Bone marrow (tissue), 2 donors: ENCODE data around the gene C2orf78.
"Not testable (repeated sequence)": the region's sequence is repeated elsewhere in the genome, so short reads cannot be mapped to it uniquely, and the experiment has no call there.

Source experiments
- DNase-seq, 2 donors: peaks; one replicate each; lab custom pipeline; 2025; lab: John Stamatoyannopoulos, UW

Gene C2orf78

DNA sequence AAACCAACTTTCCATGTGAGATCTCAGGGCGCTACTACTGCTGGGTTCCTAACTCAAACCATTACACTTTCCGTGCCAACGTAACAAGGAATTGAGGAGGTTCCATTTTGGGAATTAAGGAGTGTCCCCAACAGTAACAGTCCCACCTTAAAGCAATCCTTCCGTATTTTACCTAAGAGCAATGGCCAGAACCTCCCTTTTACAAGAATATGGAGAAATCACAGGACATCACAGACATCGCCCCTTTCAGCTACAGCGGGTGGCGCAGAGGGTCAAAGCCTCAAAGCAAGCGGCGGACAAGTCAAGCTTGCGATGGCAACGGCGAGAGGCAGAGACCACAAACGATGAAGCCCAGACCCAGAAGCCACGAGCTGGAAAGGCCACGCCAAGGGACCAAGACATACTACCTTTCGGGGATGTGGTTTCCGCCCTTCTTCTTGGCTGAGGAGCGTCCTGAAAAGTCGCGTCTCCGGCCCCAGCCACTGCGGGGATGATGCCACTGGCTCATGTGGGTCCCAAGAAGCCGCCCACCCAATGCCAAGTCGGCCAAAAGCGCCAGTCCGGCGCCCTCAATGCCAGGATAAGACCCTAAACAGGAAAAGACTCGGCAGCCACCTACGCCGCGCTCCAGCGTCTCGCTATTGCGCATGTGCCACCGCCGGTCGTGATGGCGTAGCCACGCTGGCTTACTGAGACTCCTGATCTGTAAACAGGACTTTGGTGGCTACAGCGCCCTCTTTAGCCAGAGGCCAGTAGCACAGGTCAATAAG lies 4.3 kb upstream of the C2orf78 start, which contains the start of gene DUSP11:
TSS of gene DUSP11 (minus strand) at position 637 of the 770 bp plus-strand sequence. CDS start at position 508, 129 bp downstream.
- peak; percentile 79 to 91 for DNase-seq

DNA sequence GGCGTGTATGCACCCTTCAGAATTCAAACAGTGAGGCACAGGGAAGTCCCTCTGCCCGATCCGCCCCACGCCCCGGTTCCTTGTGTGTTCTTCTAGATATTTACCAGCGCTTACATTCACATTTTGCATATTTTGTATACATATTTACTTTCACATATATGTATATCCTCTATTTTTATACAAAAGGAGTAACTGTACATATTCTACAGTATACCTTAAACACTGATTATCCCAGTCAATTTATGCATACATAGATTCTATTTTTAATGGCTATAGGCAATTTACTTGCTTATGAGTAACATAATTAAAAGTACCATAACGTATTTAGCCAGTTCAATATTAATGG lies 3.8 kb upstream of the C2orf78 start:
- no peak for DNase-seq

DNA sequence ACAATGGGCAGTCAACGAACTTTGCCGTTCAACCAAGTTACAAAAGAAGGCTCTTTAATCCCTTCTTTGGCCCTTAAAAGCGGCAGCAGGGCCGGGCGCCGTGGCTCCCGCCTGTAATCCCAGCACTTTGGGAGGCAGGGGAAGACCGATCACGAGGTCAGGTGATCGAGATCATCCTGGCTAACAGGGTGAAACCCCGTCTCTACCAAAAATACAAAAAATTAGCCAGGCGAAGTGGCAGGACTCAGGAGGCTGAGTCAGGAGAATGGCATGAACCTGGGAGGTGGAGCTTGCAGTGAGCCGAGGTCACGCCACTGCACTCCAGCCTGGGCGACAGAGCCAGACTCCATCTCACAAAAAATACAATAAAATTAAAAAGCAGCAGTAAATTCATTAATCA lies 581 bp upstream of the C2orf78 start:
- DNase-seq = not testable (repeated sequence)

DNA sequence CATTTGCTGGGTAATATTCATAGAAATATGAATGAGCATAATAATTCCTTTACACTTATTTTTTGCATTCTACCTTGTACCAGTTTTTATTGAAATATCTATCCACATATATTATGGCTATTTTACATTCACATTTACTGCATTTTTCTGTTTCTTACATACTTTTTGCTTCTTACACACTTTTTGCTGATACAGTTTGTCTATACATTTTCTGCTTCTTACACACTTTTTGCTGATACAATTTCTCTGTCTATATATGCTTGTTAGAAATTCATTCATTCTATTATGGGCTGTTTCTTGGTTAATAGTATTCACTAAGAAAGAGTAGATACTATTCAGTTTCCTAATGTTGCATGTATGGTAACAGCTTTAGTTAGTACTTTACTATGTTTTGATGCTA lies 27.9 kb downstream of the C2orf78 start:
- DNase-seq = no peak

DNA sequence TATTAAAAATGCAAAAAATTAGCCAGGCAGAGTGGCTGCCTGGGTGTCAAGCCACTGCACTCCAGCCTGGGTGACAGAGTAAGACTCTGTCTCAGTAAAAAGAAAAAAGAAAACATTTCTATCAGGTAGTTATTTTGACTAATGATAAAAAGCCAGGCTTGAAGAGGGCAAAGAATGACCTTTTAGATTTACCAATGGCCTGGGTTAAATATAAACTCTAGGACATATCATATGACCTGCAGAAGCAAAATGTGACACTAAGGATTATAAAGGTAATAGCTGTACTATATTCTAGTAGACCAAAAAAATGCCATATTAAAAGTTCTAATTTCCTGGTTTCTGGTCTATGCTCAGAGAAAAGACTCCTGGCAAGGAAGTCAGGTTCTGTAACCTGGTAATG lies 28.7 kb downstream of the C2orf78 start:
- no peak for DNase-seq

DNA sequence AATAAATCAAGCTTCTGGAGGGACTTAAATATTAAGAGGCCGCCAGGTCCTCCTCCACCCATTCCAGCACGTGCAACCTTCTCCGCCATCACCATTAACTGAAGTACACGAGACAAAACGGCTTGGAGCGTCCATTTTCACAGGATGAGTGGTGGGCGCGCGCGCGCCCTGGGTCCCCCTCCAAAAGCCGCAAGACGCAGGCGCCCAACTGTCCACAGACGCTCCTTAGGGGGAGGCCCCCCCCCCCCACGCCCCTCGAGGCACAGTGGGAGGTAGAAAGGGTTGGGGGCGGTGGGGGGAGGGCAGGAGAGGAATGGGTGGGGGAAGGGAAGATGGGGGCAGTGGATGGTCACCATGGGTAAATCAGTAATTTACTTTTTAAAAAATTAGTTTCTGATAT lies 34.3 kb downstream of the C2orf78 start:
- DNase-seq = no peak

DNA sequence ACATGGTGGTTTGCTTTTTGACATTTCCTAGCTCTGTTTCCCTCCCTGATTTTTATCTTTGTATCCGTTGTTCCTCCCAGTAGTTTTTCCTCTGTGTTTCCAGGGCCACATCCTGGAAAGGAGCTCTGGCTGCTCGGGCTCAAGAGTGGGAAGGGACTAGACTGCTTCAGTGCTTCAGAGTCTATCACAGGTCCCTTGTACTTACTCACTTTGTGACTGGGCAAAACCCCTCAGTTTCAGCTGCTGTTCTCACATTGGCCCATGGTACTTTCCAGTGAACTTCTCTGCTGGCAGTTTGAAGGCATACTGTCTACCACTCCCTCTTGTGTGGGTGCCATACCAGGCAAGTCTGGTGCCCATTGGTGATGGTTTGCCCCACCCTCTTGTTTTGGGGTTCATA lies 37.2 kb downstream of the C2orf78 start:
- DNase-seq = no peak

DNA sequence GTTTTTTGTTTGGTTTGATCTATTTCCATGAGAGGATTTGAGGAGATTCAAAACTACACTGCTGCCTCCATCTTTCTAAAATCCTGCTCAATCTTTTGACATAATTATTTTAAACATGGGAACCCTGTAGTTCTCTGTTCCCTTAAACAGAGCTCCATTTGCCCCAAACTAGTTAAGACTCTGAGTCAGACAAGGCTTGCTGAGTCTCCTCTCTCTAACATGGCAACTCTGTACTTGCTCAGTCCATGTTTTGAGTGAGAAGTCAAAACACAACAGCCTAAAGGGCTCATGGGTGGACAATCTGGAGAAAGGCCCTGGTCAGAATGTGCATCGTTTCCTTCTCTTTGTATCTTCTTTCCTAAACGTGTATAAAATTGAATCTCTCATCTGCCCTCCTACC lies 37.7 kb downstream of the C2orf78 start:
- no peak for DNase-seq

DNA sequence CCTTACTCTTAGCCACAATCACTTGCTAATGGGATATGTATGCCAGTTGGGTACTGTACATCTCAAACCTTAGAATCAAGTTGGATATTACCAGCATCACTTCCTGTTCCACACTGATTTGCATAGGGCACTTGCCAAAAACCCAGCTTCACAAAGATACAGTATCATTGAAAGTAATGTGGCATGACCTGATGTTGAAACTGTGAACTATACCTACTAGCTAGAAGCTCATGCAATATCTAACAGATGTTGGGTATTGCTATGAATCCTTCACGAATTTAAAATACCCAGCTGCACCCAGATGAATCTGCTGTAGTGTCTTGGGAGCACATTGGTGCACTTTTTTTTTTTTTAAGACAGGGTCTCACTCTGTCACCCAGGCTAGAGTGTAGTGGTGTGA lies 38.3 kb downstream of the C2orf78 start:
- no peak for DNase-seq

DNA sequence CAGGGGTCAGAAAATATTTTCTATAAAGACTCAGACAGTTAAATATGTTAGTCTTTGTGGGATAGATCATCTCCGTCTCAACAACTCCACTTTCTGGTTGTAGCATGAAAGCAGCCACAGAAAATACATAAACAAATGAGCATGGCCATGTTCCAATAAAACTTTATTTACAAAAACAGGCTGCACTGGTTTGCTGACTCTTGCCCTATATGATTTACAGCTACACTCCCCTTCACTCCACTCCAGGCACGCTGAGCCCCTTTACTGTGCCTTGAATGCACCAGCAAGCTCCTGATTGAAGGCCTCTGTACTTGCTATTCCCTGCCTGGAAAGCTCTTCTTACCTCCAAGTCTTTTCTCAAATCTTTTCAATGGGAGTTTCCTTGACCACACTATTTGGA lies 39.0 kb downstream of the C2orf78 start:
- no peak for DNase-seq

DNA sequence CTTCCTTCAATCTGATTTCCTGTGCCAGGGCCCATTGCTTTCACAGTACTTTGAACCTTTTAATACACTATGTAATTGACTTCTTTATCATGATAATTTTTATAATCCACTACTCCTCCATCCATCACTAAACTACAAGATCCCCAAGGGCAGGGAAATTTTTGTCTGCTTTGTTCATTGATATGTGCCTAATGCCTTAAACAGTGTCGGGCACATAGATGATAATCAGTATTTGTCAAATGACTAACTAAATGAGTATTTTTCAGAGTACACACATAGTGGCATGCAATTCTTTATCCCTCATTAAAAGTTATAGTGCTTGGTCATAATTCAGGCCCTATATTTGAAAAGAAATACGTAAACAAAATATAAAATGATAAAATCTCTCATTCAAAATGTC lies 39.4 kb downstream of the C2orf78 start:
- no peak for DNase-seq

DNA sequence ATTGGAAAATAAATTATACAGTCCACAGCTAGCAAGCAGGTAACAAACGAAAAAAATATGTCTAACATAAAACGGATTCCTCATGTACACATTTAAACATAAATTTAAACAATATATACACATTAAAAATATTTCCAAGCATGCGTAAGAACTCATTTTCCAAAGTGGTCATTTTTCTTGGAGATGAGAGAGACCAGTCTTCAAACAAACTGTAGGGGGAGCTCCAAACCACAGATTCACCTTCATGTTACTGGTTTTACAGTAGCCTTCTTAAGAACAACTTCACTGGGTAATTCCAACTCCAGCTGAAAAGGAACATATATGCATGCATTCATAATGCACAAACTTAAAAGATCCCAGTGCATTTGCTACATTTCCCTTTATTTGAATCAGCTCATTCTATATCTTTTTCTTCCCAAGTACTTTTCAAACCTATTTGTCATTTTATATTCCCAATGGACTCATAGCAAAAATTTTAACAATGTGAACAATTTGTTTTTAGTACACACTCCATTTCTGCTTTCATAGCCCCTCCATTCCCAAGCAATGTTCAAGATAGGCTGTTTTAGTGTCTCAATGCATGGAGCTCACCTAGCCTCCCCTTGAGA lies 40.0 kb downstream of the C2orf78 start:
- peak in 1 of 2 donors; percentile 37 for DNase-seq

DNA sequence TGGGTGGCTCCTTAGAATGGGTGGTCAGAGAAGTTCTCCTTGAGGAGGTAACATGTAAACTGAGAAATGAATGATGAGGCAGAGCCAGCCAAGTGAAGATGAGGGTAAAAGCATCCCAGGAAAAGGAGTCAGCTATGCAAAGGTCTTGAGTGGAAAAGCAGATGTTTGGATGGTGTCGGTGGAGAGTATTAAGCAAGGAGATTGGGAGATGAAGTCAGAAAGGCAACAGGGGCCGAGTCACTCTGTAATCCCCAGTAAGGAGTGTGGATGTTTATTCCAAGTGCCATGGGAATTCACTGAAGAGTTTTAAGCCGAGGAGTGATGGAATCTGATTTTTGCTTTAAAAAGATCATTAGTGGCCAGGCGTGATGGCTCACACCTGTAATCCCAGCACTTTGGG lies 41.4 kb downstream of the C2orf78 start:
- no peak for DNase-seq

DNA sequence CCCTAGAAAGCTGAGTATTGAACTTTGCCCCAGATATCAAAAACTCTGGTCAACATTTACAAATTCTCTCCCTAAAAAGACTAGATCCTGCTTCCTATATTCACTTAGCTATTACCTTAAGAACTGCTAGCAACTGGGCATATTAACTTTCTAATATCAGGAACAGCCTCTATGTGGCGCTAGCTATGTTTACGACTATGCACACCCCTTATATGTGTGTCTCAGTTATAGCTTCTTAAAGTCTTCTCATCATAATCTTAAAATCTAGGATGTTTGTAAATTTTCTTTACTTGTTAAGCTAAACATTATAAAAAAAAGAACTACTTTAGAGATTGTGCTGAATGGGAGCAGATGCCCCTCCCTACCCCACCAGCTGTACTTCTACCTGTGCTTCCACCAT lies 43.0 kb downstream of the C2orf78 start:
- DNase-seq = peak in 1 of 2 donors; percentile 34

DNA sequence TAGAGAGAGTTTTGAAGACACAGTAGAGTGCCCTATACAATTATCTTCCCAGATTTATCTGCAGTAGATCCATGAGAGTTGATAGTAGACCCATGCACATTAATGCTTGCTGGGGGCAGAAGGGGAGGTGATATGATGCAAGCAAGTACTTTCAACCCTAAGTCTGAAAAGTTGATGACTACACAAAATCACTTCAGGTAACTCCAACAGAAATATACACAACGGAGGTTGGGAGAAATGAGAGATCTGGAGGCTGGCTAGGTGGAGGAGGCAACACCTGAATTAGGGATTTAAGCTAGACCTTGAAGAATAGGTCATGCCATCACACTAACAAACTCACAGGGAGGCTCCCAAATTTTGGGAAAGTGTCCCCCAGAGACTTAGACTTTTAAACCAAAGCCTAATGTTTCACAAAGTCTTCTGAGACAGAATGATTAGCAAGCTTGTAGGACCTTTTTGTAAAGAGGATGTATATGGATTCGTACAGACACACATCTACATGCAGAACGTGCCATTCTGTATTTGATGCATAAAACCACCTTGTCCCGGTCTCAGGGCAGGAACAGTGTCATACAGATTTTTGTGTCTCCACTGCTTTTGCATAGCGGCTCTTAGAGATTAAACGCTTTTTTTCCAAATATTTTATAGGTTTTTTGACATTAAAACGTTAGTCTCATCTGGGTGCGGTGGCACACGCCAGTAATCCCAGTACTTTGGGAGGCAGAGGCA lies 43.8 kb downstream of the C2orf78 start:
- DNase-seq = no peak

DNA sequence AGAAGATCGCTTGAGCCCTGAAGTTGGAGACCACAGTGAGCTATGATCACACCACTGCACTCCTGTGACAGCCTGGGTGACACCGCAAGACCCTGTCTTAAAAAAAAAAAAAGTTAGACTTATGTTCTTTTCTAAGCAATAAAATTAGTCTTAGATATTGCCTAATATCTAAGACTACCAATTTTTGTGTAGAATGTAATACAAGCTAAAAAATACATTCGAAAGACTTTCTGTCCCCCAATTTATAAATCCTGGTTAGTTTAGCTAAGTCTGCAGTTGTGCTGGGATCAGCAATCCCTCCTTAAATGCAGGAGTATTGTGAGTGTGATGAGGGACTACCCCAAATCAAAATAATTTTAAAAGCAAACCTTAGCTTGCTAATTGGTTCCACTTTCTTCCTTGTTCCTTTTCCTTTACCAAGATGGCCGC lies 44.4 kb downstream of the C2orf78 start:
- DNase-seq = no peak

DNA sequence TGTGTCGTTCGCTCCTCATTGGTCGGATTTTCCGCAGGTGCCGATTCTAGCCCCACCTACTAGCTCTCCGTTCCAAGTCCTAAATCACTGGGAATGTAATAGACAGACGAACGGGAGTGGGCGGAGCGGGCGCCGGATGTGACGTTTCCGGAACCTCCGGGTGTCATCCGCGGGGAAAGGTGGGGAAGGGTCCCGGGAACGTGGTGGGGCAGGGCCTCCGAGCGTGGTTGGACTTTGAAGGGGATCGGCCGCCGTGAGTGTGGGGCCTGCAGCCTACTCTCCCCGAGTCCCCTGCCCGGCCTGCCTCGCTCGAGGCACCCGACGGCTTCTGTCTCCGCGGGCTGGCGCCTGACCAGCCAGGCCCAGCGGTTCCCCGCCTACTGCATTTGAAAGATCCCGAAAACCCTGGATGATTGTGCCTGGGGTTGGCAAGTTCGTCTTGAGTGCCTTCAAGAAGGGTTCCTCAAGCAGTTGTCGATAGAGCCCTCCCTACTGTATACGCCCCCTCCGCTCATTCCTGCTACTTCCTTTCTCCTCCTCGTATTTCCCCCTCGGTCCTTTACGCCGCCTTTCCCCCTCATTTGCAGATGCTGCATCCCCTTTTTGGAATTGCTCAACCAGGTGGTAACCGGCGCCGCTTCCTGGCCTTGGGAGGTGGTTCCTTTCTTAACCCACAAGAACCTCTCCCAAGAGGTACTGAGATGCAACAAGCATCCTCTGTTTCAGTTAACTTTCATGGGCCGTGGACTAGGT lies 45.0 kb downstream of the C2orf78 start, which contains the start of gene STAMBP:
TSS of gene STAMBP (plus strand) at position 144 of the 753 bp plus-strand sequence. CDS start 1,896 bp downstream, outside the sequence.
- DNase-seq = peak; percentile 80 to 97

DNA sequence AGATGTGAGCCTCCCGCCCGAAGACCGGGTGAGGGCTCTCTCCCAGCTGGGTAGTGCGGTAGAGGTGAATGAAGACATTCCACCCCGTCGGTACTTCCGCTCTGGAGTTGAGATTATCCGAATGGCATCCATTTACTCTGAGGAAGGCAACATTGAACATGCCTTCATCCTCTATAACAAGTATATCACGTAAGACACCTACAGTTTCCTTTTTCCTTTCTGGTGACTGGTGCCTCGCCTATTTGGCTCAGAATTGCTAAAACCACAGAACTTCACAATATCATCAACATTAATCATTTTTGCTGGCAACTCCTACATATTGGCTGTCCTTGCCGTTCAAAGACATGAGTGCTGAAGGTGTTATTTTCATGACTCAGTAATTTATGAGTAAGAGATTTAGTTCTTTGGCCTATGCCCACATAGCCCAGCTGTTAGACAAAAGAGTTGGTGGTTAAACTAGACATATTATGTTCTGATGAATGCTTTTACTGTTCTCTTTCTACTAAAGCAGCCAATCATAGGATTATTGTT lies 47.0 kb downstream of the C2orf78 start:
- DNase-seq = no peak

DNA sequence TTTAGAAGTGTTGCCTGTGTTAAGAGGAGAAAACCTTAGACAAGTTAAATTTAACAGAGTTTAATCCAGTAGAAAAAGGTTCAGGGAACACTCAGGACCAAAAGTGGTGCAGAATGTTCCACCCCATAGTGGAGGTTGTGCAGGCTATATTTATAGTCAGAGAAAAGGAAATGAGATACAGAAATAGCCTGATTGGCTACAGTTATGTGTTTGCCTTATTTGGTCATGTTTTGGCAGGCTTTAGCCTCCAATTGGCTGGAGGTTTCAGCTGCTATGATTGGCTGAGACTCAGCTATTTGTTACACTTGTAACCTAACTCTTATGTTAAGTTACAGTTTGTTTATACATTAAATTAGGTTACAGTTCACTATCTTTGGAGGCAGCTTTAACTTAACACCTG lies 48.9 kb downstream of the C2orf78 start:
- no peak for DNase-seq

DNA sequence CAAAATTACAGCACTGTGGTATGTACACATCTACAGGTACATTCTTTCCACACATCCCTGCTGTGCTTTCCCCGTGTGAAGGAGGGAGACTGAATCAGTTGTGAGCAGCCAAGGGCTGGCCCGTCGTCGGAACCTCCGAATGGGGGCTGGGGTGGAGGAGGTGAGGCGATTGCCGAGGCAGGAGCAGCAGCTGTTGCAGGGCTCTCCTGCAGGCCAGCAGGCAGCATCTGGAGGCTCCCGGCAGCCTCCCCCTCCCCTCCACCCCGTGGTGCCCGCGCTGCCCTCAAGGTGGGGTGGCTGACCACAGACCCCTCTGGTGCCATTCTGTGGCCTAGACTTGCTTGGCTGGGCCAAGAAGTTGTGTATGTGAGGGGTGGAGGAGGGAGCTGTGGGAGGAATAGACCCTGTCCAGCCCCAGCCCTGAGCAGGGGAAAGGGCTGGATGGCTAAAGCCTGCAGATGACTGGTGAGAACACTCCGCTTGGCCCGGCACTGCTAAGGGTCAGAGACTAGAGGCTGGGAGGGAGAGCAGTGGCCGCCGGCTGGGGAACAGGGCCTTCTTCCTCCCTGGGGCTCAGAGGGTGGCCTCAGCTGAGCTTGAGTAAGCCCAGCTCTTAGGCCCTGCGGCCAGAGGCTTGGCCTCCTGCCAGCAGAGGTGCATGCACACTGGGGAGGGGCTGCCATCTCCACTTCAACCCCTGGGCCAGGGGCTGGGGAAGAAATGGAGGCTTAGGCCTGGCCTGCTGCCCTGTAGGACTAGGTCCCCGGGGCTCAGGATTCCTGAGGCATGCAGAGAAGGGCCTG lies 52.4 kb downstream of the C2orf78 start:
- DNase-seq = no peak
